ENCODE results near the gene SLC25A29. TPM values are rescaled to one million over a fixed set of nuclear protein-coding genes. Genes with fewer than 3 reads are reported as not detected.
"Not testable (repeated sequence)": the region's sequence is repeated elsewhere in the genome, so short reads cannot be mapped to it uniquely, and the experiment has no call there.

SLC25A29 gene
- total RNA-seq, 3 donors from 2014 or later: 6.2 to 10.8 (median 6.6) TPM

- Mint-ChIP-seq H3K9me3 (no peaks in the 10 kb centered on the region), H3K27me3 (ENCODE audit: low read depth) (no peaks in the 10 kb centered on the region), H3K4me3 (no peak overlapping the region), H3K36me3 (ENCODE audit: insufficient read depth) (no peaks in the 10 kb centered on the region), H3K4me1 (ENCODE audit: low read depth) (peaks cover 2% of the 10 kb centered on the region)
- no peak for ATAC-seq
- DNase-seq: no peak
Measured at GRCh38 chr14:100296106-100296651, 10.1 kb downstream of the SLC25A29 start.

- Mint-ChIP-seq H3K36me3 (ENCODE audit: insufficient read depth) (no peaks in the 10 kb centered on the region), H3K27me3 (ENCODE audit: low read depth) (no peaks in the 10 kb centered on the region), H3K4me1 (ENCODE audit: low read depth) (peaks cover 2% of the 10 kb centered on the region), H3K9me3 (no peaks in the 10 kb centered on the region), H3K4me3 (no peak overlapping the region)
- DNase-seq: no peak
- ATAC-seq: no peak
Measured at GRCh38 chr14:100295376-100296105, 10.7 kb downstream of the SLC25A29 start.

GRCh38 chr14:100294963-100295330 is 11.3 kb downstream of the SLC25A29 start:
- H3K4me3 Mint-ChIP-seq: no peak overlapping the region
- no peaks in the 10 kb centered on the region for H3K9me3 Mint-ChIP-seq
- H3K36me3 Mint-ChIP-seq (ENCODE audit: insufficient read depth): no peaks in the 10 kb centered on the region
- DNase-seq (no peak), ATAC-seq (no peak)
- peaks cover 2% of the 10 kb centered on the region for H3K4me1 Mint-ChIP-seq (ENCODE audit: low read depth)
- H3K27me3 Mint-ChIP-seq (ENCODE audit: low read depth): no peaks in the 10 kb centered on the region

DNA sequence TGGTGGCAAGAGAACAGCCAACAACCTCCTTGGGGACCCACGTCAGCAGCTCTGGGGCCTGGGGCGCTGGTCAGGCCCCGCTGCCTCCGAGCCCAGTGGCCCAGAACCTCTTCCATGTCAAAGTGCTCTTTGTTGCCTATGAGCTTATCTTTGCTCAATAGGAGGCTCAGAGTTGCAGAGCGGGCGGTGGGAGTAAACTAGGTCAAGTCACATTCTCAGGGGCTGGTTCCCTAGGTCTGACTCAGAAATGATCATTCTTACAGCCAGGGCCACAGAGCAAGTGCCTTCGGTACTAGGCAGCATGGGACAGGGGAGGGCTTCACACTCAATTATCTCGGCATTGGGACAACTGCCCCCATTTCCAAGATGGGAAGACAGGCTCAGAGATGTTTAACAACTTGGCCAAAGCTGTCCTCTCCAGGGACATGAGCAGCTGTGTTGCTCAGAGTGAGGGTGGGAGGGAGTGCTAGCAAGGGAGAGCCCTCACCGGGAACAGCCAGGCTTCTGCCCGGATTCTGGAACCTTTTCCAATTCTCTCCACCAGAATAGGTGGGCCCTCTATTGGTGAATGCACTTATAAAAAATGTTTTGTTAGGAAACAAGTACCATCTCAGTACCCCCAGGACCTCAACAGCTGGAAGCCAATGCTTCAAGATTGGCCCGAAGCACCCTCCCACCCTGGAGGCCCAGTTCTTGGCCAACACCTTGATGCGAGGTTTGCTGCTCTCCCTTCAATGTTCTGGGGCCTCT is 11.9 kb downstream of the SLC25A29 start:
- no peaks in the 10 kb centered on the region for H3K36me3 Mint-ChIP-seq (ENCODE audit: insufficient read depth)
- H3K4me3 Mint-ChIP-seq: no peak overlapping the region
- peaks cover 2% of the 10 kb centered on the region for H3K4me1 Mint-ChIP-seq (ENCODE audit: low read depth)
- H3K27me3 Mint-ChIP-seq (ENCODE audit: low read depth): no peaks in the 10 kb centered on the region
- no peak for ATAC-seq
- no peak for DNase-seq
- H3K9me3 Mint-ChIP-seq: no peaks in the 10 kb centered on the region

DNA sequence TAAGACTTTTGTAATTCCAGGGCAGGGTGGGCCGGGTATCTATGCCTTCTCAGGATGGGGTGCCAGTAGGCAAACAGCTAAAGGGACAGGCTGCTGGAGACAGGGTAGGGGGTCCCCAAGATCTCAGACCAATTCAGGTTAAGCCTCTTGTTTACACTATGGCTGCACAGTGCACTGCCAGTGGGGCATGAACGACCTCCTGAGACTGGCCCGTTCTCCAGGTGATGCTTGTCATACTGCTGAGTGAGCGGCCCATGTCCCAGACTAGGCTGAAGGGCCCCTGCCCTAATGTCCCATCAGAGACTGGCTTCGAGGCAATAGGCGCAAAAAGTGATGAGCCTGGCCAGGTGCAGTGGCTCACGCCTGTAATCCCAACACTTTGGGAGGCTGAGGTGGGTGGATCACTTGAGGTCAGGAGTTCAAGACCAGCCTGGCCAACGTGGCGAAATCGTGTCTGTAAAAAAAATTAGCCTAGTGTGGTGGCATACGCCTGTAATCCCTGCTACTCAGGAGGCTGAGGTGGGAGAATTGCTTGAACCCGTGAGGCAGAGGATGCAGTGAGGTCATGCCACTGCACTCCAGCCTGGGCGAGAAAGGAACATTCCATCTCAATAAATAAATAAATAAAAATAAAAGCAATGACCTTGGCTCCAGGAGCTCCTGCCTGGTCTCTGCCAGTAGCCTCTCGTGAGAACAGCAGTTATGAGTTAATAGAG is 12.6 kb downstream of the SLC25A29 start:
- no peak for DNase-seq
- Mint-ChIP-seq H3K36me3 (ENCODE audit: insufficient read depth) (no peaks in the 10 kb centered on the region), H3K9me3 (no peaks in the 10 kb centered on the region), H3K27me3 (ENCODE audit: low read depth) (no peaks in the 10 kb centered on the region), H3K4me3 (no peak overlapping the region), H3K4me1 (ENCODE audit: low read depth) (peaks cover 2% of the 10 kb centered on the region)
- ATAC-seq: no peak

- Mint-ChIP-seq H3K4me3 (no peak overlapping the region), H3K4me1 (ENCODE audit: low read depth) (peaks cover 2% of the 10 kb centered on the region), H3K36me3 (ENCODE audit: insufficient read depth) (no peaks in the 10 kb centered on the region), H3K9me3 (no peaks in the 10 kb centered on the region), H3K27me3 (ENCODE audit: low read depth) (no peaks in the 10 kb centered on the region)
- DNase-seq (no peak), ATAC-seq (no peak)
Measured at GRCh38 chr14:100292776-100293461, 13.3 kb downstream of the SLC25A29 start.

DNA sequence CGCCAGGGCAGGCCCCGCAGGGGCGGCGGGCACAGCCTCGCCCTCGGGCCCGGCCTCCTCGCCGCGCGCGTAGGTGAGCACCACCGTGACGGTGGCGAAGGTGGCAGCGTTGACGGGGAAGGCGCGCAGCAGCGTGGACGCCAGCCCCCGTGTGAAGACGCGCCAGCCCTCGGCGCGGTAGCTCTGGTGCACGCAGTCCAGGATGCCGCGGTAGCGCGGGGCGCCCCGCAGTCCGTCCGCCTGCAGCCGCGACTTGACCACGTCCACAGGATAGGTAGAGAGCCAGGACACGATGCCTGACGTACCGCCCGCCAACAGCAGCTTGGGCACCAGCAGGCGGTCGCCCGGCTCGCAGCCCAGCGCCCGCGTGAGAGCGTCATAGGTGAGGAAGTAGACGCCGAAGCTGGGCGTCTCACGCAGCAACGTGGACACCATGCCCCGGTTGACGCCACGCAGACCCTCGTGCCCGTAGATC is 13.9 kb downstream of the SLC25A29 start:
- H3K9me3 Mint-ChIP-seq: no peaks in the 10 kb centered on the region
- DNase-seq: no peak
- H3K4me1 Mint-ChIP-seq (ENCODE audit: low read depth): peaks cover 2% of the 10 kb centered on the region

GRCh38 chr14:100291305-100292075 is 14.8 kb downstream of the SLC25A29 start:
- ATAC-seq (no peak), DNase-seq (no peak)
- H3K4me3 Mint-ChIP-seq: no peak overlapping the region
- H3K36me3 Mint-ChIP-seq (ENCODE audit: insufficient read depth): no peaks in the 10 kb centered on the region
- peaks cover 2% of the 10 kb centered on the region for H3K4me1 Mint-ChIP-seq (ENCODE audit: low read depth)
- H3K9me3 Mint-ChIP-seq: no peaks in the 10 kb centered on the region
- H3K27me3 Mint-ChIP-seq (ENCODE audit: low read depth): no peaks in the 10 kb centered on the region

More for the DNA sequence above, 13.9 kb downstream of the SLC25A29 start:
- no peak for ATAC-seq
- H3K4me3 Mint-ChIP-seq: no peak overlapping the region
- no peaks in the 10 kb centered on the region for H3K36me3 Mint-ChIP-seq (ENCODE audit: insufficient read depth)
- H3K27me3 Mint-ChIP-seq (ENCODE audit: low read depth): no peaks in the 10 kb centered on the region

DNA sequence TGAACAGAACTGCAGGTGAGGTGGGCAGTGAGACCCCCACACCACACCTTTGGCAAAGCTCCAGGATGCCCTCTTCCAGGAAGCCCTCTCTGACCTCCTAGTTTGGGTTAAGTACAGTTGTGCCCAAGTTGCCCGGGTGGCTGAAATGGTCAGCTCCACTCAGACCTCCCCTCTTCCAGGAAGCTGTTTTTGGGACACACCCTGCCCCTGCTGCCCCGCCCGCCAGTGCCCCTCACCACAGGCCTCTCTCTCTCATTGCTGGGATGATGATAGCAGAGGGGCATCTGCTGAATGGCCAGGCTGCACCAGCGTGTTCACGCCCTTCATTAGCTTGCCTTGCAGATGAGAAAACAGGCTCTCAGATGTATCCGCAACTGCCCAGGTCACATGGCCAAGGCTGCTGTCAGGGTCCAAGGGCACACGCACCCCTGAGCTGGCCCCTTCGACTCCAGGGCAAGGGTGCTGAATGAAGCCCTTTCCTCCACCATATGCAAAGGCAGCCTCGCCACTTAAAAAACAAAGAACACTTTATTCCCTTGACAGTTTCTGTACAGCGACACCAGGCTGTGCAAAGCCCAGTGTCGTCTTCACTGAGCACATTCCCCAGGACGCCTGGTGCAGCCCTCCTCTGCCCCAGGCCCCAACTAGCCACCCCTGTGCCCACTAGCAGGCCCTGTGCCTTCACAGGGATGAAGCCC is 15.5 kb downstream of the SLC25A29 start:
- Mint-ChIP-seq H3K9me3 (no peaks in the 10 kb centered on the region), H3K36me3 (ENCODE audit: insufficient read depth) (no peaks in the 10 kb centered on the region), H3K27me3 (ENCODE audit: low read depth) (no peaks in the 10 kb centered on the region), H3K4me3 (no peak overlapping the region), H3K4me1 (ENCODE audit: low read depth) (peaks cover 3% of the 10 kb centered on the region)
- ATAC-seq: no peak
- DNase-seq: no peak

GRCh38 chr14:100289916-100290606 is 16.2 kb downstream of the SLC25A29 start:
- H3K27me3 Mint-ChIP-seq (ENCODE audit: low read depth): no peaks in the 10 kb centered on the region
- no peak for ATAC-seq
- DNase-seq: no peak
- no peak overlapping the region for H3K4me3 Mint-ChIP-seq
- H3K4me1 Mint-ChIP-seq (ENCODE audit: low read depth): peaks cover 3% of the 10 kb centered on the region
- no peaks in the 10 kb centered on the region for H3K36me3 Mint-ChIP-seq (ENCODE audit: insufficient read depth)
- no peaks in the 10 kb centered on the region for H3K9me3 Mint-ChIP-seq

GRCh38 chr14:100288382-100289185 is 17.7 kb downstream of the SLC25A29 start:
- ATAC-seq (no peak), DNase-seq (no peak)
- Mint-ChIP-seq H3K27me3 (ENCODE audit: low read depth) (no peaks in the 10 kb centered on the region), H3K4me1 (ENCODE audit: low read depth) (peaks cover 7% of the 10 kb centered on the region), H3K36me3 (ENCODE audit: insufficient read depth) (no peaks in the 10 kb centered on the region), H3K4me3 (no peak overlapping the region), H3K9me3 (no peaks in the 10 kb centered on the region)

DNA sequence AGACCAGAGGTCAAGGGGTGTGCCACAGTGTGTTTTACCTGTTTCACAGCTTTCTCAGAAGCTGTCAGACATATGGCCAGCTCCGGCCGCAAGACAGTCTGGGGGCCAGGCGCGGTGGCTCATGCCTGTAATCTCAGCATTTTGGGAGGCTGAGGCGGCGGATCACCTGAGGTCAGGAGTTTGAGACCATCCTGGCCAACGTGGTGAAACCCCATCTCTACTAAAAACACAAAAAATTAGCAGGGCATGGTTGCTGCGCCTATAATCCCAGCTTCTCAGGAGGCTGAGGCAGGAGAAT is 18.3 kb downstream of the SLC25A29 start:
- not testable (repeated sequence) for H3K36me3 Mint-ChIP-seq (ENCODE audit: insufficient read depth); DNase-seq; ATAC-seq; H3K9me3 Mint-ChIP-seq; H3K27me3 Mint-ChIP-seq (ENCODE audit: low read depth); H3K4me3 Mint-ChIP-seq; H3K4me1 Mint-ChIP-seq (ENCODE audit: low read depth)

Measured in activated T-cell treated with anti-CD3 and anti-CD28 coated beads, Interleukin-2, amount 50 U/mL, for 4 hours (primary cell).